Esophagus squamous epithelium (tissue), 5 donors: ENCODE data around the gene RAB36. TPM values are rescaled to one million over a fixed set of nuclear protein-coding genes. Genes with fewer than 3 reads are reported as not detected.

ENCODE experiments used
- DNase-seq: peaks from one replicate; lab custom pipeline; 2025; lab: John Stamatoyannopoulos, UW
- H3K27ac ChIP-seq, 4 donors: fragments of 200-600 bp; sonication (generic); one replicate each; pipeline ENCODE4 v1.5.1; 2016 to 2019; ENCODE audit warnings: mild to moderate bottlenecking in 1 of 4
- H3K27me3 ChIP-seq, 4 donors: fragments of 200-600 bp; sonication (generic); 1 replicate in 3 of 4; 2 replicates in 1 of 4; pipeline versions ENCODE4 v1.5.1 to v1.6.0; 2017 to 2021; ENCODE audit warnings: antibody characterized with exemption in 1 of 4
- H3K36me3 ChIP-seq, 3 donors: fragments of 200-600 bp; sonication (generic); one replicate each; pipeline ENCODE4 v1.5.1; 2016 to 2019
- H3K4me1 ChIP-seq, 3 donors: fragments of 200-600 bp; sonication (generic); one replicate each; pipeline ENCODE4 v1.5.1; 2017 to 2019
- H3K4me3 ChIP-seq, 4 donors: fragments of 200-600 bp; sonication (generic); 1 replicate in 3 of 4; 2 replicates in 1 of 4; pipeline ENCODE4 v1.5.1; 2016 to 2019; ENCODE audit warnings: mild to moderate bottlenecking in 2 of 4, moderate library complexity in 1 of 4
- H3K9me3 ChIP-seq, 3 donors: fragments of 200-600 bp; sonication (generic); one replicate each; pipeline ENCODE4 v1.5.1; 2016 to 2019
- CTCF ChIP-seq, 6 experiments: fragments of 450-650 bp in 4 of 6; fragments of 200-600 bp in 2 of 6; sonication (generic) in 2 of 6; IDR thresholded peaks; one replicate each; pipeline ENCODE4 v1.5.1; 2016 to 2019; ENCODE audit warnings: antibody characterized with exemption in 6 of 6, mild to moderate bottlenecking in 4 of 6, moderate library complexity in 4 of 6
- POLR2A ChIP-seq, 4 donors: fragments of 450-650 bp; IDR thresholded peaks; one replicate each; pipeline ENCODE4 v1.6.1; 2017; ENCODE audit warnings: antibody characterized with exemption in 4 of 4, mild to moderate bottlenecking in 4 of 4, moderate library complexity in 3 of 4
- WGBS, 2 donors: methylation state at CpG; one replicate each; pipeline ENCODE4 v1.1.5; 2018; 5-methylcytosine and 5-hydroxymethylcytosine counted together
- intact Hi-C: fragments of 100-400 bp; cut with DNase I; formaldehyde crosslinking; loops from one replicate; pipeline ENCODE4 v1.15.0; 2022
- total RNA-seq, 4 donors: library from RNA; depleted of rRNA; stranded (reverse); fragments of >200 nt; gene quantifications; one replicate each; pipeline ENCODE4 v1.1.0, GENCODE V29; 2016
- donor health status: DM: yes; HTN: yes; CAD: no.

Gene RAB36
- total RNA-seq, 4 donors from 2014 or later = 1.4 to 3.9 (median 2.3) TPM

- H3K27ac ChIP-seq = no peak overlapping the region
- no peak for TF ChIP-seq POLR2A (IDR thresholded peaks at IDR 0.05)
- no peak for TF ChIP-seq CTCF (IDR thresholded peaks at IDR 0.05)
- H3K27me3 ChIP-seq = no peaks in the 10 kb centered on the region
- WGBS, 2 donors = 86 to 88% methylated on average over 3 to 4 of the region's 4 CpGs
- H3K4me1 ChIP-seq = no peaks in the 10 kb centered on the region
- no peaks in the 10 kb centered on the region for H3K36me3 ChIP-seq
- intact Hi-C loops = loop anchor here (5.0 kb wide), 1 partner anchor 159 kb away; no protein-coding TSS in a partner anchor
- H3K9me3 ChIP-seq = no peaks in the 10 kb centered on the region
- no peak for DNase-seq
- no peak overlapping the region for H3K4me3 ChIP-seq
Observed at GRCh38 chr22:23121000-23121421, 24.3 kb upstream of the RAB36 start.

GRCh38 chr22:23121424-23121823, 23.9 kb upstream of the RAB36 start:
- H3K27me3 ChIP-seq = no peaks in the 10 kb centered on the region
- no peaks in the 10 kb centered on the region for H3K36me3 ChIP-seq
- no peak overlapping the region for H3K27ac ChIP-seq
- H3K9me3 ChIP-seq = no peaks in the 10 kb centered on the region
- intact Hi-C loops = loop anchor here (5.0 kb wide), 1 partner anchor 159 kb away; no protein-coding TSS in a partner anchor
- H3K4me3 ChIP-seq = no peak overlapping the region
- no peaks in the 10 kb centered on the region for H3K4me1 ChIP-seq
- DNase-seq = no peak
- WGBS, 2 donors = 76 to 82% methylated on average over 9 of the region's 9 CpGs
- TF ChIP-seq CTCF (IDR thresholded peaks at IDR 0.05) (no peak), POLR2A (IDR thresholded peaks at IDR 0.05) (no peak)

- Histone ChIP-seq H3K27ac (no peak overlapping the region), H3K27me3 (no peaks in the 10 kb centered on the region), H3K4me1 (no peaks in the 10 kb centered on the region), H3K36me3 (no peaks in the 10 kb centered on the region), H3K4me3 (no peak overlapping the region), H3K9me3 (no peaks in the 10 kb centered on the region)
- intact Hi-C loops = loop anchor here (5.0 kb wide), 1 partner anchor 160 kb away; no protein-coding TSS in a partner anchor
- DNase-seq = no peak
- TF ChIP-seq POLR2A (IDR thresholded peaks at IDR 0.05) (no peak), CTCF (IDR thresholded peaks at IDR 0.05) (no peak)
- WGBS, 2 donors = 88 to 89% methylated on average over 3 to 10 of the region's 13 CpGs
Observed at GRCh38 chr22:23122216-23122957, 22.9 kb upstream of the RAB36 start.

- Histone ChIP-seq H3K4me3 (no peak overlapping the region), H3K9me3 (no peaks in the 10 kb centered on the region), H3K27ac (no peak overlapping the region), H3K36me3 (no peaks in the 10 kb centered on the region), H3K27me3 (no peaks in the 10 kb centered on the region), H3K4me1 (peaks cover 0 to 2% (median 0%) of the 10 kb centered on the region in 3 donors)
- WGBS, 2 donors = 94 to 95% methylated on average over 18 to 26 of the region's 26 CpGs
- no peak for TF ChIP-seq CTCF (IDR thresholded peaks at IDR 0.05)
- no peak for TF ChIP-seq POLR2A (IDR thresholded peaks at IDR 0.05)
- intact Hi-C loops = loop anchor here (5.0 kb wide), 1 partner anchor 161 kb away; no protein-coding TSS in a partner anchor
- DNase-seq = no peak
Observed at GRCh38 chr22:23122992-23123803, 22.1 kb upstream of the RAB36 start.
